Activated T-cell treated with anti-CD3 and anti-CD28 coated beads for 4 hours (primary cell): ENCODE results near the gene SPTBN4.
"Not testable (repeated sequence)": the region's sequence is repeated elsewhere in the genome, so short reads cannot be mapped to it uniquely, and the experiment has no call there.

Experiments used
- DNase-seq: peaks from one replicate; pipeline ENCODE4 v3.0.0-alpha.2; 2020

SPTBN4 gene

DNA sequence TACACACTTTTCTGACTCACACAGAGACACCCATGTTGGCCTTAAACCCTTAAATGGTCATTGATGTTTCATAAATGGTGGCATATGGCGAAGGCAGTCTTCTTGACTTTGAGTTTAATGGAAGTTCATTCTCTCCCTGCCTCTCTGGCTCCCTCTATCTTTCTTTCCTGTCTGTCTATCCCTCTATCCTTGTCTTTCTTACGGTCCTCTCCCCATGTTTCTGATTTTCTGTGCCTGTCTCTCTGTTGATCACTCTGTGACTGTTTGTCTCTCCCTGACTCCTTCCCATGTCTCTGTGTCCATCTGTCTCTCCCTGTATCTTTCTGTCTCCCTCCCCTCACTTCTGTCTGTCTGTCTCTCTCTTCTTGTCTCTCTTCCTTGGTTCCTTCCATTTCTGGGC, 66.7 kb downstream of the SPTBN4 start:
- no peak for DNase-seq

DNA sequence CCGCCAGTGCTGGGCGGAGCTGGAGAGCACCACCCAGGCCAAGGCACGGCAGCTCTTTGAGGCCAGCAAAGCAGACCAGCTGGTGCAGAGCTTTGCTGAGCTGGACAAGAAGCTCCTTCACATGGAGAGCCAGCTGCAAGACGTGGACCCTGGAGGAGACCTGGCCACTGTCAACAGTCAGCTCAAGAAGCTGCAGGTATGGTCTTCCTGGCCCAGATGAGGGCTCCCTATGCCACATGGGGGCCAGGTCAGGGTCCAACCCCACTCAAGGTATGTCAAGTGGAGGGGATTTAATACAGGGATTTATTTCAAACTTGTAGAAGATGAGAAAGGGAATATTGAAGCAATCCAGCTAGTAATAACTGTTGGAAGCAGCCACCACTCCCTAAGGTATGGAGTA, 67.3 kb downstream of the SPTBN4 start:
- DNase-seq, result no peak

DNA sequence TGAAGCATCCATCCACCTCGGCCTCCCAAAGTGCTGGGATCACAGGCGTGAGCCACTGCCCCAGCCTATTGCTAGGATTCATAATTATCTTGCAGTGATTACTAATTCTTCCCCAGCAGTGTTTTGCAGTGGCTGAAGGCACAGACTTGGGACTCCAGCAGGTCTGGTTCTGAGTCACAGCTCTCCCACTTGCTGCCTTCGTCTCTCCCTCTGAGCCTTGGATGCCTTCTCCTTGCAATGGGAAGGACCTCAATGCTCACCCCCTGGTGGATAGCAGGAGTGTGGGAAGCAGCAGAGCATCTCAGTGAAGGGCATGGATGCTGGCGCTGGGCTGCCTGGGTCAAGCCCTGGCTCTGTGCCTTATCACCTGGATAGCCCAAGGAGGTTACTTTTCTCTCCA, 72.3 kb downstream of the SPTBN4 start:
- DNase-seq, result no peak

DNA sequence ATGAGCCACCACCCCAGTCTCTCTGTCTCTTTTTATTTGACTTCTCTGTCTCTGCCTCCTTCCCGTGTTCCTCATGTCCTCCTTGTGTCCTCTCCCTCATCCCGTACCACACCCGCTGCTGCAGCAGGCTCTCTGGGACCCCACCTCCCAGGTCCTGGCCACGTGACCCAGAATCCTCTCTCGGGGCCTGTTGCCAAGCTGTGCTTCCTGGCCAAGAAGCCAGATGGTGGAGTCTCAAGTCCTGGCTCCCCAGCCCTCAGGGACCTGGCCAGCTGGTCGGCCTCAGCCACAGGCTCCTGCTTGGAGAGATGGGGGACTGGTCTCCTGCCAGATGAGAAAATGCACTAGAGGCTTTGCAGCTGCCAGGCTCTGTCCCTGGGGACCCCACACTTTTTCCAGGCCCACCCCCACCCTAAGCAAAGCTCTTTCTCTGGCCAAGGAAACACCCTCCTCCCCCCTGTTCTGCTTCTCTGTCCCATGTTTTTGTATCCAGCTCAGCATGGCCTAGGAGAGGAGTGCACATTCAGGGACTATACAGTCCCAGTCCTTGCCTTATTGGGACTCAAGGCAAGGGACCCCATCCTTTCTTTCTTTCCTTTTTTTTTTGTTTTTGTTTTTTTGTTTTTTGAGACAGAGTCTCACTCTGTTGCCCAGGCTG, 75.5 kb downstream of the SPTBN4 start:
- no peak for DNase-seq

DNA sequence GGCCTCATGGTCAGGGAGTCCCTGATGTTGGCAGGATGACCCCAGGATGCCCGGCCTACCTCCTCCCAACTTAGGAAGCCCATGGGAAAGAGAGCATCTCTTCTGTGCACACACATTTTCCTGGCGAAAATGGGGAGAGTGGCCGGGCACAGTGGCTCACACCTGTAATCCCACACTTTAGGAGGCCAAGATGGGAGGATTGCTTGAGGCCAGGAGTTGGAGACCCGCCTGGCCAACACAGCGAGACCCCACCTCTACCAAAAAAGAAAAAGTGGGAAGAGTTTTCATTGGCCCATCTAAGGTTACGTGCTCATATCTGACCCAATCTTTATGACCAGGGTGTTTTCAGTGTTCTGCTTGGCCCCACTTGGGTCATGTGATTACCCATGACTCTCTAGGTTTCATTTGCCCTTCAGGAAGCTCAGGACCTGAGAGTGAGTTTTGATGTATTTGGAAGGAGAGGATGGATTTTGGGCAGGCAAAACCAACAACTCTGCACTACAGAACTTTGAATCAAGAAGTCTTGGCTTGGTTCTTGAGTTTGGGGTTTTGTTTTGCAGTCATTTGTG, 76.3 kb downstream of the SPTBN4 start:
- no peak for DNase-seq

DNA sequence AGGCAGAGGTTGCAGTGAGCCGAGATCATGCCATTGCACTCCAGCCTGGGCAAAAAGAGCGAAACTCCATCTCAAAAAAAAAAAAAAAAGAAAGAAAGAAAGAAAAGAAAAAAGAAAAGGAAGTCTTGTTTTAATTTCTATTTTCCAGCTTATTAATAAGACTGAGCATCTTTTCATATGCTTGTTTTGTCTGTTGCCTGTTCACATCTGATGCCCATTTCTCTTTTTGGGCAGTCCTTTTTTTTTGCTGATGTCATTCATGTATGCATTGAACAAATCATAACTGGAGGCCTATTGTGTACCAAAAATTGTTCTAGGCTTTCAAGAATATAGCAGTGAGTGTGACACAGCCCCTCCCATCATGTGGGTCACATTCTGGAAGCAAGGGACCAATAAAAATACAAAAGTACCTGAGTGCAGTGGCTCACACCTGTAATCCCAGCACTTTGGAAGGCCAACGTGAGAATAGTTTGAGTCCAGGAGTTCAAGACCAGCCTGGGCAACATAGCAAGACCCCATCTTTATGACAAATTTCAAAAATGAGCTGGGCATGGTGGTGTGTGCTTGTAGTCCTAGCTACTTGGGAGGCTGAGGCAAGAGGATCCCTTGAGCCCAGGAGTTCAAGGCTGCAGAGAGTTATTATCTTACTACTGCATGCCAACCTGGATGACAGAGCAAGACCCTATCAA, 79.5 kb downstream of the SPTBN4 start:
- not testable (repeated sequence) for DNase-seq

DNA sequence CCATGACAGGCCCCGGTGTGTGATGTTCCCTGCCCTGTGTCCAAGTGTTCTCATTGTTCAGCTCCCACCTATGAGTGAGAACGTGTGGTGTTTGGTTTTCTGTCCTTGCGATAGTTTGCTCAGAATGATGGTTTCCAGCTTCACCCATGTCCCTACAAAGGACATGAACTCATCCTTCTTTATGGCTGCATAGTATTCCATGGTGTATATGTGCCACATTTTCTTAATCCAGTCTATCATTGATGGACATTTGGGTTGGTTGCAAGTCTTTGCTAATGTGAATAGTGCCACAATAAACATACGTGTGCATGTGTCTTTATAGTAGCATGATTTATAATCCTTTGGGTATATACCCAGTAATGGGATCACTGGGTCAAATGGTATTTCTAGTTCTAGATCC, 80.4 kb downstream of the SPTBN4 start:
- not testable (repeated sequence) for DNase-seq

DNA sequence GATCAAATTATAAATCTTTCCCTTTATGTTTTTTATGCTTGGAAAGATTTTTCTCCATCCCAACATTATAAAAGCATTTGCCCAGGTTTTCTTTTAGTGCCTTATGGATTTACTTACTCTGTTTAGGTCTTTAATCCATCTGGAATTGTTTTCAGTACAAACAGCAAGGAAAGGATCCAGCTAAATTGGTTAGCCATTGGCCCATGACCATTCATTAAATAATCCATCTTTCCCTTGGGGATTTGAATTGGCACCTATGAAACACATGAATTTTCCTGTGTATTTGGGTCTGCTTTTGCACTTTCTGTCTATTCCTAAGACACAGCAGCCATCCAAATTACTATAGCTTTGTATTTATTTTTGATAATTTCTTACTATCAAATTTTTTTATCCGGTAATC, 81.0 kb downstream of the SPTBN4 start:
- no peak for DNase-seq

DNA sequence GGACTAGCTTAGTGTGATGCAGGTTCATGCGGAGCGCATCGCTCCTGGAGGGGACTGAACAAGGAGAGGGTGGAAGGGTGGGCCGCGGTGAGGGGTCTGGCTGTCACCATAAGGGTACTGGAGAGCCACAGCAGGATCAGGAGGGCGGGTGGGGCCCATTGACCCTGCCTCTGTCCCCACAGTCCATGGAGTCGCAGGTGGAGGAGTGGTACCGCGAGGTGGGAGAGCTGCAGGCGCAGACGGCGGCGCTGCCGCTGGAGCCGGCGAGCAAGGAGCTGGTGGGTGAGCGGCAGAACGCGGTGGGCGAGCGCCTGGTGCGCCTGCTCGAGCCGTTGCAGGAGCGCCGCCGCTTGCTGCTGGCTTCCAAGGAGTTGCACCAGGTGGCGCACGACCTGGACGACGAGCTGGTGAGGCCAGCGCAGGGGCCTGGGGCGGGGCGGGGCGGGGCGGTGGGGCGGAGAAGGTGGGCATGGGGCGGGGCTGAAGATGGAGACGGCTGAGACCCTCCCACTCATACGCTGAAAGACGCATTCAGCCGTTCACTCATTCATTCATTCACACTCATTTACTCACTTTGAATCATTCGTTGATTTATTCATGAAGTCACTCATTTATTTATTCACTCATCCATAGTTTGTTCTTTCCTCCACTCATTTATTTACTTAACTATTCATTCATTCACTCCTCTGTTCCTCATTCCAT, 82.4 kb downstream of the SPTBN4 start:
- DNase-seq, result peak; percentile 66

DNA sequence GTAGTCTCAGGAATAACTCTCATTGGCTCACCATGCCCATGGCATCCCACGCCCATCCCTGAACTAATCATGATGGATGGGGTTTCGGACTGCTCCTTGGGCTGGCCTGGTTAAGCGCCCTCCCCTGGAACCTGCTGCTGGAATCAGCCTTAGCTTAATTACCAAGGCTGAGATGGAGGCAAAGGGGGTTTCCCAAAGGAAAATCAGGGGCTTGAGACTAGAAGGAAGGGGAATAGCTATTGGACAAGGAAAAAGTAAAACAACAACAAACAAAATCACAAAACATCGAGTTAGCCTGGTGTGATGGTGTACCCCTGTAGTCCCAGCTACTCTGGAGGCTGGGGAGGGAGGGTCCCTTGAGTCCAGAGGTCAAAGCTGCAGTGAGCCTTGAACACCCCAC, 84.2 kb downstream of the SPTBN4 start:
- DNase-seq, result no peak

DNA sequence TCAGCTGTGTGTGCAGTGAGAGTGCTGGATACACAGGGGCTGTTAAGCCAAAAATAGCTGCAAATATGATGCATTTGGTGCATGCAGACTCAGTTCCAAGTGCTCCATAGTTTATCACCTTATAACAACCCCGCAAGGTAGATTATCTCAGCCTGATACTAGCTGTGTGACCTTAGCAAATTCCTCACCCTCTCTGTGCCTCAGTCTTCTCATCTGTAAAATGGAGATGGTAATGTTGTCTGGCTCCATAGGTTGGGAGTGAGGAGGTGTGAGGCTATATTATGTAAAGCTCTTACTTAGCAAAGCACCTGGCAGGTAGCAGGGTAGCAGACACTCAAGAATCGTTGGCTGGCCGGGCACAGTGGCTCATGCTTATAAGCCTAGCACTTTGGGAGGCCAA, 86.0 kb downstream of the SPTBN4 start:
- no peak for DNase-seq

DNA sequence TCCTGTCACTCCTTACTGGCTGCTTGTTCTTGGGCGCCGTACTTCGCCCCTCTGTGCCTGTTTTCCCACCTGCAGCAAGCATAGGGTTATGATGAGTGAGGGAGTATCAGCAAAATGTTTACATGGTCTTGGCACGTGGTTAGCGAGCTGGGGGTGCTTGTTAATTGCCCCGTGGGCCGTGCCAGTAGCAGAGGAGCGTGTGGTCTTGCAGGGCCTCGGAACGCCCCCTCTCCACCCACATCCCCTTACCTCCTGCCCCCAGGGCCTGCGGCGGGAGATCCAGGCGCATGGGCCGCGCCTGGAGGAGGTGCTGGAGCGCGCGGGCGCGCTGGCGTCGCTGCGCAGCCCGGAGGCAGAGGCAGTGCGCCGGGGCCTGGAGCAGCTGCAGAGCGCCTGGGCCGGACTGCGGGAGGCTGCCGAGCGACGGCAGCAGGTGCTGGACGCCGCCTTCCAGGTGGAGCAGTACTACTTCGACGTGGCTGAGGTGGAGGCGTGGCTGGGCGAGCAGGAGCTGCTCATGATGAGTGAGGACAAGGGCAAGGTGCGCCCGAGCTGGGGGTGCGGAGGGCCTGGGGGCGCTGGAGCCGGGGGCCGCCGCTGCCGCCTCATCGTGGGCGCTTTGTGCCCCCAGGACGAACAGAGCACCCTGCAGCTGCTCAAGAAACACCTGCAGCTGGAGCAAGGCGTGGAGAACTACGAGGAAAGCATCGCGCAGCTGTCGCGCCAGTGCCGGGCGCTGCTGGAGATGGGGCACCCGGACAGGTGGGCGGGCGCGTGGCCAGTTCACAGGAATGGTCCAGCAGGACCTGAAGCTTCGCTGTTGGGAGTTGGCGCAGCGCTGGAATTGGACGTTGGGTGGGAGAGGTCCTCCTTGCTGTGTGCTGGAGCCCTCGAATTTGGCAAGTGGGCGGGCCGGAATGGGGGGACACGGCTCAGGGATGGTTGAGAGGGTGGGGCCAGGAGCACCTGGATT, 87.4 kb downstream of the SPTBN4 start:
- DNase-seq, result no peak

DNA sequence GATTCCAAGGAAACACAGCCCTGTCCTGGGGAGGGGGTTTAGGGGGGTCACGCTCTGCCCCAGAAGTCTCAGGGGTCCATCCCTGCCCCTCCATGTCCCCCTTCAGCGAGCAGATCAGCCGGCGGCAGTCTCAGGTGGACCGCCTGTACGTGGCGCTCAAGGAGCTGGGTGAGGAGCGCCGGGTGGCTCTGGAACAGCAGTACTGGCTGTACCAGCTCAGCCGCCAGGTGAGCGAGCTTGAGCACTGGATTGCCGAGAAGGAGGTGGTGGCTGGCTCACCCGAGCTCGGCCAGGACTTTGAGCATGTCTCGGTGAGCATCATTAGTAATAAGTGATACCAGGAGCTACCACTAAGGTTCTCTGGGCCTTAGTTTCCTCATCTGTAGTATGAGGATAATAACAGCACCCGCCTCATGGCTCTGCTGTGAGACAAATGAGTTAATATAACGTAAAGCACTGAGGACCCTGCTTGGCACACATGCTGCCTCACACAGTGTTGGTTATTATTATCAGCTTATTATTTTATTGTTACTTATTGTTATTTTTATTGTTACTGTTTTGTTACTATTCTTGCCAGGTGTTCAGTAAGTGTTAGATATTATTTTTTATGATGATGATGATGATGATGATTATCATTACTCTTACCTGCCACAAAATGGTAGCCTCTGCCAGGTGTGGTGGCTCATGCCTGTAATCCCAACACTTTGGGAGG, 89.3 kb downstream of the SPTBN4 start:
- DNase-seq, result no peak

DNA sequence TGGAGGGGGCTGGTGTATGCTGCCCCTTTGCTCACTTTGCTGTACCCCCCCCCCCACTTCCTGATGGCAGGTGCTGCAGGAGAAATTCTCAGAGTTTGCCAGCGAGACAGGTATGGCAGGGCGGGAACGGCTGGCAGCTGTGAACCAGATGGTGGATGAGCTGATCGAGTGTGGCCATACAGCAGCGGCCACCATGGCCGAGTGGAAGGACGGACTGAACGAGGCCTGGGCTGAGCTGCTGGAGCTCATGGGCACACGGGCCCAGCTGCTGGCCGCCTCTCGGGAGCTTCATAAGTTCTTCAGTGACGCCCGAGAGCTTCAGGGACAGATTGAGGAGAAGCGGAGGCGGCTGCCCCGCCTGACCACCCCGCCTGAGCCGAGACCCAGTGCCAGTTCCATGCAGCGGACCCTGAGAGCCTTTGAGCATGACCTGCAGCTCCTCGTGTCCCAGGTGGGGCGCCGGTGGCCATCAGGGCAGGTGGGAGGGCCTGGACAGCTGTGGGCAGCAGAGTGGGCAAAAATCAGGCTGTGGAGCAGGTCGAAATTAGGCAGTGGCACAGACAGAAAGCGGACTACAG, 90.2 kb downstream of the SPTBN4 start:
- no peak for DNase-seq

DNA sequence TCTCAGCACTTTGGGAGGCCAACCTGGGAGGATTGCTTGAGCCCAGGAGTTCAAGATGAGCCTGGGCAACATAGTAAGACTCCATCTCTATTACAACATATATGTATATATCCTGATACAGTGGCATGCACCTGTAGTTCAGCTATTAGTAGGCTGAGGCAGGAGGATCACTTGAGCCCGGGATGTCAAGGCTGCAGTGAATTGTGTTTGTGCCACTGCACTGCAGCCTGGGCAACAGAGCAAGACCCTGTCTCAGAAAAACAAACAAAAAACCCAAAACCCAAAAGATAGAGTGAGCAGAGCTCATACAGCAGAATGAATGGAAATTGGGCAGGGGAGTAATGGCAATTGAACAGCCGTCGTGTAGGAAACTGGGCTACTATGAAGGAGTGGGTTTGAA, 92.6 kb downstream of the SPTBN4 start:
- DNase-seq, result no peak

DNA sequence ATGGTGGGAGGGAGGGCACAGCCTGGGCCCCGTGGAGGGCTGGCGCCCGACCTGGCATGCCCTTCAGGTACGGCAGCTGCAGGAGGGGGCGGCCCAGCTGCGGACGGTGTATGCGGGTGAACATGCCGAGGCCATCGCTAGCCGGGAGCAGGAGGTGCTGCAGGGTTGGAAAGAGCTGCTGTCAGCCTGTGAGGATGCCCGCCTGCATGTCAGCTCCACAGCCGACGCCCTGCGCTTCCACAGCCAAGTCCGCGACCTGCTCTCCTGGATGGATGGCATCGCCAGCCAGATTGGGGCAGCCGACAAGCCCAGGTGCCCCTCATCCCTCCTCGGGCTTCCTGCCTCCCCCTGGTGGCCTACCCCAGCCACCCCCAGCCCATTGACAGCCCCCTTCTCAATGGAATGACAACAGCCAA, 93.3 kb downstream of the SPTBN4 start:
- DNase-seq, result no peak

DNA sequence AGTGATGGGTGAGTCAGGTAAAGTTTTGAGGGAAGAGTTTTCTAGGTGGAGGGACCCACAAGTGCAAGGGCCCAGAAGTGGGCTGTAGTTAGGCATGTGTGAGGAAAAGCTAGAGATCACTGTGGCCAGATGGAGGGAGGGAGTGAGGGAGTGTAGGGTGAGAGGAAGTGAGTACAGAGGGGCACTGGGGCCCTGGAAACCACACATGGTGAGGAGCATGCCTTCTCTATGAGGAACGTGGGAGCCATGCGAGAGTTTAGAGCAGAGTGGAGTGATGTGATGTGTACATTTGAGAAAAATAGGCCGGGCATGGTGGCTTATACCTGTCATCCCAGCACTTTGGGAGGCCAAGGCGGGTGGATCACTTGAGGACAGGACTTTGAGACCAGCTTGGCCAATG, 95.1 kb downstream of the SPTBN4 start:
- DNase-seq, result no peak

DNA sequence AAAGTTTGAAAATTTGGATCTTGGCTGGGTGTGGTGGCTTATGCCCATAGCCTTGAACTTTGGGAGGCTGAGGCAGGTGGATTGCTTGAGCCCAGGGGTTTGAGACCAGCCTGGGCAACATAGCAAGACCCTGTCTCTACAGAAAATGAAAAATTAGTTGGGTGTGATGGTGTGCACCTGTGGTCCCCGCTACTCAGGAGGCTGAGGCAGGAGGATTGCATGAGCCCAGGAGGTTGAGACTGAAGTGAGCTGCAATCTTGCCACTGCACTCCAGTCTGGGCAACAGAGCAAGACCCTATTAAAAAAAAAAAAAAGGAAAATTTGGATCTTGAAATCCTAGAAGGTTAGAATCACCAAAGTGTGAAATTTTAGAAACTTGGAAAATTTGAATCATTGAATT, 97.7 kb downstream of the SPTBN4 start:
- not testable (repeated sequence) for DNase-seq

DNA sequence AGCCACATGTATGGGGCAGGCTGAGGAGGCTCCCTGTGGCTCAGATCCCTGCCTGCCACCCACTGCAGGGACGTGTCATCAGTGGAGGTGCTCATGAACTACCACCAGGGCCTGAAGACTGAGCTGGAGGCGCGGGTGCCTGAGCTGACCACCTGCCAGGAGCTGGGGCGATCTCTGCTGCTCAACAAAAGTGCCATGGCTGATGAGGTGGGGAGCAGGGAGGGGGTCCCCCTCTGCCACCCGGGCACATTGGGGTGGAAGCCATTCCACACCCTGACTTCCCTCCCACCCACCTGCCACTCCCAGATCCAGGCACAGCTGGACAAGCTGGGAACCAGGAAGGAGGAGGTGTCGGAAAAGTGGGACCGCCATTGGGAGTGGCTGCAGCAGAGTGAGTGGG, 98.6 kb downstream of the SPTBN4 start:
- no peak for DNase-seq

DNA sequence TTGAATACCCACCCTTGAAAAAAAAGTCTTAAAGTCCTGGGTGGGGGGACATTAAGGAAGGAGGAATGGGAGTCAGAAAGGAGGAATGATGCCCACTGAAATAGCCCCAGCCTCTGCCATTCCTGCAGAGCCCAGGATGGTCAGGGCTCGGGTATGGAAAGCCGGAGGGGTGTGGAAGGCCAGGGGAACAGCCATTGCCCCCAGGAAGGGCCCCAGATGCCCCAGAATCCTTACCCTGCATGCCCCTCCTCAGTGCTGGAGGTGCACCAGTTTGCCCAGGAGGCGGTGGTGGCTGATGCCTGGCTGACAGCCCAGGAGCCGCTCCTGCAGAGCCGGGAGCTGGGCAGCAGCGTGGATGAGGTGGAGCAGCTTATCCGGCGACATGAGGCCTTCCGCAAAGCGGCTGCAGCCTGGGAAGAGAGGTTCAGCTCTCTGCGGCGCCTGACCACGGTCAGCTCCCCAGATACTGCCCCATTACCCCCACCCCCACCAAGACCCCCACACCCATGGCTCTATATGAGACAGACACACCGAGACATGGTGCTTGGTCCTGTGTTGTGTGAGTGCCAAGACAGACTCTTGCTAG, 99.2 kb downstream of the SPTBN4 start:
- no peak for DNase-seq

DNA sequence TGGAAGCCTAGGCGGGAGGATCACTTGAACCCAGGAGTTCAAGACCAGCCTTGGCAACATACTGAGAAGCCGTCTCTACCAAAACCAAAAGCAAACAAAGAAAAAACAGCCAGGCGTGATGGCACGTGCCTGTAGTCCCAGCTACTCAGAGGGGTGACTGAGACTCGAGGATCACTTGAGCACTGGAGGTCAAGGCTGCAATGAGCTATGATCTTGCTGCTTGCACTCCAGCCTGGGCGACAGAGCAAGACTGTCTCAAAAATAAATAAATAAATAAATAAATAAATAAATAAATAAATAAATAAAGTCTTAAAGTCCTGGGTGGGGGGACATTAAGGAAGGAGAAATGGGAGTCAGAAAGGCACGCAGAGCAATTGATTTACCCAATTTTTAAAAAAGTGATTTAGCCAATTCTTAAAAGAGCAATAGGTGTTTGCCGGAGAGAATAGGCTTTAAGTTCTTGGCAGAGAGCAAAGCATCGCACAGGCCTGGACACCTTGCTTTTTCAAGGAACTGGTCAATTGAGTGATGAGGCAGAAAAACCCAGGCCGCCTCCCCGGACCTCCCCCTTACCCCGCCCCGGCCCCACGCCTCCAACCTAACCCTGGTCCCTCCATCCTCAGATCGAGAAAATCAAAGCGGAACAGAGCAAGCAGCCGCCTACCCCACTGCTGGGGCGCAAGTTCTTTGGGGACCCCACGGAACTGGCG, 100.4 kb downstream of the SPTBN4 start:
- DNase-seq, result no peak
